GM13977 (cell line): ENCODE results near the gene ADAMTS9.

Experiments
- DNase-seq: peaks from one replicate; pipeline ENCODE4 v3.0.0; 2012; ENCODE audit warnings: low spot score
- CTCF ChIP-seq: IDR thresholded peaks from 2 replicates; pipeline ENCODE4 v1.5.1; 2012; ENCODE audit warnings: mild to moderate bottlenecking, control low read depth; ENCODE audit not compliant: insufficient read depth; ENCODE audit errors: extremely low read depth, missing control alignments
- in situ Hi-C: fragments of 300-500 bp; cut with MboI; formaldehyde crosslinking; loops from one replicate; pipeline ENCODE4 v1.12.0; 2022; ENCODE audit warnings: low sequenced_read_pairs, low pct_unique_long_range_greater_than_20kb, mixed read lengths, inconsistent platforms; ENCODE audit not compliant: unreplicated experiment

The ADAMTS9 gene

GRCh38 chr3:64667887-64668581 lies 19.8 kb downstream of the ADAMTS9 start:
- TF ChIP-seq CTCF: no peak
- in situ Hi-C loops: no loop called here
- DNase-seq: no peak

- DNase-seq: no peak
- in situ Hi-C loops: no loop called here
- no peak for TF ChIP-seq CTCF
These were observed 20.7 kb downstream of the ADAMTS9 start for GRCh38 chr3:64667138-64667537.

GRCh38 chr3:64666171-64666588 lies 21.6 kb downstream of the ADAMTS9 start:
- no peak for TF ChIP-seq CTCF
- DNase-seq: no peak
- in situ Hi-C loops: no loop called here

- TF ChIP-seq CTCF: no peak
- no peak for DNase-seq
- in situ Hi-C loops: no loop called here
These were observed 23.4 kb downstream of the ADAMTS9 start for GRCh38 chr3:64664397-64664796.

- in situ Hi-C loops: no loop called here
These were observed 28.2 kb downstream of the ADAMTS9 start for GRCh38 chr3:64659617-64659978.

GRCh38 chr3:64658001-64658400 lies 29.8 kb downstream of the ADAMTS9 start:
- no peak for TF ChIP-seq CTCF
- DNase-seq: no peak
- in situ Hi-C loops: no loop called here

More at GRCh38 chr3:64659617-64659978, 28.2 kb downstream of the ADAMTS9 start:
- TF ChIP-seq CTCF: no peak
- no peak for DNase-seq
